GM23338 (cell line): ENCODE results near the gene MYO3B.

ENCODE experiments used
- CREB1 ChIP-seq: fragments of 250-450 bp; sonication (Bioruptor Pico); IDR thresholded peaks from 2 replicates; pipeline ENCODE4 v1.5.0; 2020; ENCODE audit warnings: low read depth, mild to moderate bottlenecking, moderate library complexity
- ETS1 ChIP-seq: IDR thresholded peaks from 2 replicates; pipeline ENCODE4 v1.6.1; 2016; ENCODE audit warnings: antibody characterized with exemption
- EZH2 ChIP-seq: fragments of 200-600 bp; sonication (generic); IDR thresholded peaks from one replicate; pipeline ENCODE4 v1.8.0; 2017; ENCODE audit warnings: antibody characterized with exemption, mild to moderate bottlenecking, low read depth; ENCODE audit not compliant: unreplicated experiment
- EZH2phosphoT487 ChIP-seq: fragments of 200-600 bp; sonication (generic); IDR thresholded peaks from one replicate; pipeline ENCODE4 v1.8.1; 2018; ENCODE audit warnings: antibody characterized with exemption; ENCODE audit not compliant: unreplicated experiment
- JUNB ChIP-seq: IDR thresholded peaks from one replicate; pipeline ENCODE4 v1.6.1; 2016; ENCODE audit warnings: antibody characterized with exemption; ENCODE audit not compliant: unreplicated experiment
- NANOG ChIP-seq: IDR thresholded peaks from 2 replicates; pipeline ENCODE4 v1.6.1; 2016; ENCODE audit warnings: antibody characterized with exemption, borderline replicate concordance
- POLR2AphosphoS5 ChIP-seq: IDR thresholded peaks from 2 replicates; pipeline ENCODE4 v1.6.1; 2016; ENCODE audit warnings: antibody characterized with exemption, low read depth
- REST ChIP-seq: IDR thresholded peaks from one replicate; pipeline ENCODE4 v1.6.1; 2018; ENCODE audit warnings: antibody characterized with exemption; ENCODE audit not compliant: unreplicated experiment
- ZNF114 ChIP-seq: fragments of 250-450 bp; sonication (Bioruptor Pico); IDR thresholded peaks from 2 replicates; pipeline ENCODE4 v1.5.0; 2020; ENCODE audit warnings: mild to moderate bottlenecking, moderate library complexity
- TF ChIP-seq, protein P1 (sequence below), 2 experiments: fragments of 200-600 bp in 1 of 2; sonication (generic) in 1 of 2; conservative IDR thresholded peaks; 2 replicates each; pipeline versions ENCODE4 v1.5.1 to v1.6.1; 2016 to 2017; ENCODE audit warnings: antibody characterized with exemption in 2 of 2, low read depth in 2 of 2, mild to moderate bottlenecking in 2 of 2, moderate library complexity in 1 of 2

- TF ChIP-seq, protein P1, sequence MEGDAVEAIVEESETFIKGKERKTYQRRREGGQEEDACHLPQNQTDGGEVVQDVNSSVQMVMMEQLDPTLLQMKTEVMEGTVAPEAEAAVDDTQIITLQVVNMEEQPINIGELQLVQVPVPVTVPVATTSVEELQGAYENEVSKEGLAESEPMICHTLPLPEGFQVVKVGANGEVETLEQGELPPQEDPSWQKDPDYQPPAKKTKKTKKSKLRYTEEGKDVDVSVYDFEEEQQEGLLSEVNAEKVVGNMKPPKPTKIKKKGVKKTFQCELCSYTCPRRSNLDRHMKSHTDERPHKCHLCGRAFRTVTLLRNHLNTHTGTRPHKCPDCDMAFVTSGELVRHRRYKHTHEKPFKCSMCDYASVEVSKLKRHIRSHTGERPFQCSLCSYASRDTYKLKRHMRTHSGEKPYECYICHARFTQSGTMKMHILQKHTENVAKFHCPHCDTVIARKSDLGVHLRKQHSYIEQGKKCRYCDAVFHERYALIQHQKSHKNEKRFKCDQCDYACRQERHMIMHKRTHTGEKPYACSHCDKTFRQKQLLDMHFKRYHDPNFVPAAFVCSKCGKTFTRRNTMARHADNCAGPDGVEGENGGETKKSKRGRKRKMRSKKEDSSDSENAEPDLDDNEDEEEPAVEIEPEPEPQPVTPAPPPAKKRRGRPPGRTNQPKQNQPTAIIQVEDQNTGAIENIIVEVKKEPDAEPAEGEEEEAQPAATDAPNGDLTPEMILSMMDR (conservative IDR thresholded peaks at IDR 0.05; ENCODE audit: low read depth in 2 of 2): no peak
- TF ChIP-seq EZH2: no peak
- no peak for TF ChIP-seq CREB1 (CRISPR knock-in tag)
- no peak for TF ChIP-seq EZH2phosphoT487
- TF ChIP-seq POLR2AphosphoS5: no peak
- TF ChIP-seq REST: no peak
- no peak for TF ChIP-seq ZNF114 (CRISPR knock-in tag)
- no peak for TF ChIP-seq JUNB
- TF ChIP-seq ETS1: no peak
- TF ChIP-seq NANOG: no peak
Measured at GRCh38 chr2:170432823-170433222, 254.9 kb downstream of the MYO3B start.
